ENCODE data around the gene ADAMTS7.

GRCh38 chr15:78788016-78788660 lies 23.1 kb downstream of the ADAMTS7 start:
- TF ChIP-seq ARNTL (CRISPR knock-in tag; IDR thresholded peaks at IDR 0.05; ENCODE audit: borderline replicate concordance, low read depth) (no peak), POU6F1 (CRISPR knock-in tag; IDR thresholded peaks at IDR 0.05; ENCODE audit: borderline replicate concordance, low read depth) (no peak), ZNF8 (CRISPR knock-in tag; IDR thresholded peaks at IDR 0.05) (no peak), RARB (CRISPR knock-in tag; IDR thresholded peaks at IDR 0.05) (no peak), ZFP30 (CRISPR knock-in tag; IDR thresholded peaks at IDR 0.05) (no peak), TOX (CRISPR knock-in tag; IDR thresholded peaks at IDR 0.05; ENCODE audit: borderline replicate concordance) (no peak)

Measured in SK-N-SH treated with all-trans-retinoic acid at 6 μM for 48 hours (cell line).